Large intestine (tissue), 3 donors: Measurements from ENCODE around the gene CYREN. TPM values are rescaled to one million over a fixed set of nuclear protein-coding genes. Genes with fewer than 3 reads are reported as not detected.

Experiments
- DNase-seq, 2 donors: peaks; one replicate each; pipeline versions ENCODE4 v3.0.0 to v3.0.0-alpha.2; 2013
- H3K27ac ChIP-seq: one replicate; pipeline ENCODE4 v1.5.1; 2013; ENCODE audit warnings: low read length
- H3K27me3 ChIP-seq: 2 replicates; pipeline ENCODE4 v1.6.1; 2013; ENCODE audit warnings: low read length; ENCODE audit not compliant: control insufficient read depth, insufficient read depth
- H3K36me3 ChIP-seq: 2 replicates; pipeline ENCODE4 v1.6.1; 2013; ENCODE audit warnings: low read length; ENCODE audit not compliant: control insufficient read depth, insufficient read depth
- H3K4me1 ChIP-seq: one replicate; pipeline ENCODE4 v1.6.1; 2013; ENCODE audit warnings: low read length; ENCODE audit not compliant: control insufficient read depth, insufficient read depth
- H3K4me3 ChIP-seq: one replicate; pipeline ENCODE4 v1.5.1; 2013; ENCODE audit warnings: low read length
- H3K9me3 ChIP-seq: one replicate; pipeline ENCODE4 v1.6.1; 2013; ENCODE audit warnings: mild to moderate bottlenecking, low read depth, low read length, moderate library complexity; ENCODE audit not compliant: control insufficient read depth
- WGBS: methylation state at CpG from one replicate; pipeline ENCODE4 v1.1.5; 2013; ENCODE audit warnings: low lambda C conversion rate; ENCODE audit not compliant: insufficient coverage; 5-methylcytosine and 5-hydroxymethylcytosine counted together
- polyA plus RNA-seq: library from polyadenylated mRNA; unstranded; fragments of 120-200 nt; gene quantifications from one replicate; pipeline ENCODE4 v1.2.1, GENCODE V29; 2013

Gene CYREN
- polyA plus RNA-seq, 1 donor: 33.4 TPM

DNA sequence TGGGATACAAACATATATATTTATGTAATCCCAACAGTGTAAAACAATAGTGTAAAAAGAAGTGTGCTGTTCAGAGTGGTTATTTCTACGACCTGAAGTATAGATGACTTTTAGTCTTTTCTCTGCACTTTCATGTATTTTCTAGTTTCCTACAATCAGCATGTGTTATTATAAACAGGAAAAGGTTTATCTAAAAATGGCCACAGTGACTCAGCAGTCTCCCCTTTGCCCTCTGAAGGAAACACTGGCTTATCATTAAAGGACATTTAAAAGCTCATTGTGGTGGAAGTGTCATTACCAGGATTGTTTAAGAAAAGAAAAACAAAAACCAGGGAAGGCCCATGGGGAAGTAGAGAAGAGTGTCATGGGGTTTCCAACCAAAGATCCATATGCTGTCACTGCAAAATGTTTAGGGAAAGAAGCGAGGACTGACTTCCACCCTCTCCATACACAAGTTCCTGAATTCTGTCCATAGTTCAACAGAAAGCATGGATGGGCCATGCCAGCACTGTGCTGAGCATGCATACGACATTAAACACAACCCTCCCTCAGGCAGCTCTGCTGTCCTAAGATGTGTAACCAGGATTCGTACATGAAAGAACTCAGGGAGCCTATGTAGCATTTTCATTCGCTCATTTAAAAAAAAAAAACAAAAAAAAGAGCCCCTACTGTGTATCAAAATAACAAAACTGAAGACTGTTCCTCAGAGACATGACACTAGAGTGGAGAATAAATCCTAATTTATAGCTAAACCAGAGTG lies 10.2 kb downstream of the CYREN start:
- no peak overlapping the region for H3K27ac ChIP-seq
- no peaks in the 10 kb centered on the region for H3K4me1 ChIP-seq
- peak; percentile 19 to 42 for DNase-seq
- no peak overlapping the region for H3K4me3 ChIP-seq
- WGBS: 88% methylated on average over 1 of the region's 5 CpGs
- no peaks in the 10 kb centered on the region for H3K27me3 ChIP-seq
- H3K9me3 ChIP-seq: peaks cover 14% of the 10 kb centered on the region
- peaks cover 20% of the 10 kb centered on the region for H3K36me3 ChIP-seq

GRCh38 chr7:135159359-135160085 lies 11.0 kb downstream of the CYREN start:
- no peaks in the 10 kb centered on the region for H3K27me3 ChIP-seq
- WGBS: 83% methylated on average over 1 of the region's 2 CpGs
- no peak overlapping the region for H3K27ac ChIP-seq
- no peak overlapping the region for H3K4me3 ChIP-seq
- H3K9me3 ChIP-seq: peaks cover 14% of the 10 kb centered on the region
- DNase-seq: no peak
- H3K4me1 ChIP-seq: no peaks in the 10 kb centered on the region
- H3K36me3 ChIP-seq: peaks cover 12% of the 10 kb centered on the region

- Histone ChIP-seq H3K36me3 (peaks cover 8% of the 10 kb centered on the region), H3K4me1 (no peaks in the 10 kb centered on the region), H3K4me3 (no peak overlapping the region), H3K27me3 (no peaks in the 10 kb centered on the region), H3K9me3 (peaks cover 14% of the 10 kb centered on the region), H3K27ac (no peak overlapping the region)
- WGBS: no CpG with 5 or more reads among the region's 6 CpGs
- DNase-seq: no peak
Measured at GRCh38 chr7:135158874-135159273, 11.6 kb downstream of the CYREN start.

GRCh38 chr7:135158141-135158655 lies 12.3 kb downstream of the CYREN start:
- Histone ChIP-seq H3K4me1 (no peaks in the 10 kb centered on the region), H3K4me3 (no peak overlapping the region), H3K27ac (no peak overlapping the region), H3K9me3 (peaks cover 14% of the 10 kb centered on the region), H3K36me3 (peaks cover 8% of the 10 kb centered on the region), H3K27me3 (no peaks in the 10 kb centered on the region)
- no peak for DNase-seq
- WGBS: no CpG with 5 or more reads among the region's 1 CpG

GRCh38 chr7:135156290-135156689 lies 14.2 kb downstream of the CYREN start:
- 86% methylated on average over 1 of the region's 1 CpG for WGBS
- Histone ChIP-seq H3K27ac (no peak overlapping the region), H3K36me3 (peaks cover 6% of the 10 kb centered on the region), H3K9me3 (peaks cover 9% of the 10 kb centered on the region), H3K4me1 (no peaks in the 10 kb centered on the region), H3K27me3 (no peaks in the 10 kb centered on the region), H3K4me3 (no peak overlapping the region)
- no peak for DNase-seq

GRCh38 chr7:135154734-135155133 lies 15.8 kb downstream of the CYREN start:
- H3K27me3 ChIP-seq: no peaks in the 10 kb centered on the region
- no peak overlapping the region for H3K4me3 ChIP-seq
- no peaks in the 10 kb centered on the region for H3K4me1 ChIP-seq
- H3K36me3 ChIP-seq: peaks cover 6% of the 10 kb centered on the region
- no peak overlapping the region for H3K27ac ChIP-seq
- DNase-seq: no peak
- peaks cover 9% of the 10 kb centered on the region for H3K9me3 ChIP-seq
- WGBS: 80% methylated on average over 1 of the region's 1 CpG

DNA sequence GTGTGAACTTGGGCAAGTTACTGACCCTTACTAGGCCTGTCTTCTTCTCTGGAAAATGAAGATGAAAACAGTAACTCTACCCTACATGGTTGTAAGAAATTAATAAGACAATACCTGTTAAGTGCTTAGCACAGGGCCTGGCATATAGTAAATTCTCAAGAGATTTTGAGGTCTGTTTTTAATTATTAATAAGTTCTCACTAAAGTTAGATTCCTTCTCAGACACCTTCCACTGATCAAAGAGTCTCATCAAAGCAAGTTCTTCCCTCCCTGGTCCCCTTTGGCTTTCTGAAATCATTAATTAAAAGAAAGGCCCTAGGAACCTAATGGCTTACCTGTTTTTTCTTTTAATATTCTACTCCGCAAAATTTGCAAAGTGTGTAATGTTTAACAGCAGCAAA lies 18.1 kb downstream of the CYREN start:
- no peak overlapping the region for H3K27ac ChIP-seq
- H3K36me3 ChIP-seq: peaks cover 4% of the 10 kb centered on the region

DNA sequence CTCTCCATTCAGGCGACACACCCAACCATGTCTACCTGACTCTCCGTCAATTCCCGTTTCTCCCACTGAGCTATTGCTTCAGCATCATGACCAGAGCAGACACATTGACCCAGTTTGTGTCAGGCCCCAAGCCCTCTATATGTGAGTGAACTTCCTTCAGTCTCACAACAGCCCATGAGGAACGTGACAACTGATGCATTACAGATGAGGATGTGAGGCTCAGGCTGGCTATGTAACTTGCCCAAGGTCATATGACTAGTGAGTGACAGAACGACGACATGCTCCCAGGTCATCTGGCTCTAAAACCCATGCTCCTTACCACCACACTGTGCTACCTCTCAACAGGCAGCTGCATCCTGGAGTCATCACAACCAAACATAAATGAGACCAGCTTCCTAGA lies 19.0 kb downstream of the CYREN start:
- H3K27me3 ChIP-seq: no peaks in the 10 kb centered on the region
- H3K4me3 ChIP-seq: no peak overlapping the region
- DNase-seq: no peak
- H3K27ac ChIP-seq: no peak overlapping the region
- H3K36me3 ChIP-seq: no peaks in the 10 kb centered on the region
- peaks cover 5% of the 10 kb centered on the region for H3K4me1 ChIP-seq
- peaks cover 9% of the 10 kb centered on the region for H3K9me3 ChIP-seq
- WGBS: no CpG with 5 or more reads among the region's 6 CpGs

More for the DNA sequence above, 18.1 kb downstream of the CYREN start:
- H3K27me3 ChIP-seq: no peaks in the 10 kb centered on the region
- no peak overlapping the region for H3K4me3 ChIP-seq
- peaks cover 9% of the 10 kb centered on the region for H3K9me3 ChIP-seq
- peaks cover under 1% of the 10 kb centered on the region for H3K4me1 ChIP-seq
- no CpG with 5 or more reads among the region's 1 CpG for WGBS
- no peak for DNase-seq

DNA sequence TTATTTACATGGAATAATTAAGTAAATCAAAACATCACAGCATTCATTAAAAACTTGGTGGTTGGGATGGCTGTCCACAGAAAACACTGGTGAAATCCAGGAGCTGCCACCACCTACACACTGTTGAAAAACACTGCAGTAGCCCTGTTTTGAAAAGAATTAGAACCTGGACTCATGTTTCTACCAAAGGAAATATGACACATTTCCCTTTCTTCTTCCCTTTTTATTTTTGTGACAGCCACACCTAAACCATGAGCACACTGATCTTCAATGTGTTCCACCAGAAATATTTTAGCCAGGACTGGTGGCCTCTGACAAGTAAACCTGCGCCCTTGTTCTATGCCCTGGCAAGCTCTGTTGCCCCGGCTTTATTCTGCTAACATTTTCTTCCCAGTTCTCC lies 19.4 kb downstream of the CYREN start:
- peaks cover 5% of the 10 kb centered on the region for H3K4me1 ChIP-seq

GRCh38 chr7:135150072-135150782 lies 20.3 kb downstream of the CYREN start:
- no peak for DNase-seq
- Histone ChIP-seq H3K4me1 (peaks cover 5% of the 10 kb centered on the region), H3K27ac (no peak overlapping the region), H3K27me3 (no peaks in the 10 kb centered on the region), H3K4me3 (no peak overlapping the region), H3K9me3 (no peaks in the 10 kb centered on the region), H3K36me3 (no peaks in the 10 kb centered on the region)
- whole genome bisulfite sequencing: no CpG with 5 or more reads among the region's 8 CpGs

More for the DNA sequence above, 19.4 kb downstream of the CYREN start:
- H3K36me3 ChIP-seq: no peaks in the 10 kb centered on the region
- no CpG with 5 or more reads among the region's 2 CpGs for WGBS
- H3K9me3 ChIP-seq: peaks cover 7% of the 10 kb centered on the region
- no peak for DNase-seq
- no peaks in the 10 kb centered on the region for H3K27me3 ChIP-seq
- H3K27ac ChIP-seq: no peak overlapping the region
- no peak overlapping the region for H3K4me3 ChIP-seq
